ENCODE data around the gene ANTXR1.

The ANTXR1 gene

GRCh38 chr2:68987021-68987503 lies 25.9 kb upstream of the ANTXR1 start:
- TF ChIP-seq, protein P1, sequence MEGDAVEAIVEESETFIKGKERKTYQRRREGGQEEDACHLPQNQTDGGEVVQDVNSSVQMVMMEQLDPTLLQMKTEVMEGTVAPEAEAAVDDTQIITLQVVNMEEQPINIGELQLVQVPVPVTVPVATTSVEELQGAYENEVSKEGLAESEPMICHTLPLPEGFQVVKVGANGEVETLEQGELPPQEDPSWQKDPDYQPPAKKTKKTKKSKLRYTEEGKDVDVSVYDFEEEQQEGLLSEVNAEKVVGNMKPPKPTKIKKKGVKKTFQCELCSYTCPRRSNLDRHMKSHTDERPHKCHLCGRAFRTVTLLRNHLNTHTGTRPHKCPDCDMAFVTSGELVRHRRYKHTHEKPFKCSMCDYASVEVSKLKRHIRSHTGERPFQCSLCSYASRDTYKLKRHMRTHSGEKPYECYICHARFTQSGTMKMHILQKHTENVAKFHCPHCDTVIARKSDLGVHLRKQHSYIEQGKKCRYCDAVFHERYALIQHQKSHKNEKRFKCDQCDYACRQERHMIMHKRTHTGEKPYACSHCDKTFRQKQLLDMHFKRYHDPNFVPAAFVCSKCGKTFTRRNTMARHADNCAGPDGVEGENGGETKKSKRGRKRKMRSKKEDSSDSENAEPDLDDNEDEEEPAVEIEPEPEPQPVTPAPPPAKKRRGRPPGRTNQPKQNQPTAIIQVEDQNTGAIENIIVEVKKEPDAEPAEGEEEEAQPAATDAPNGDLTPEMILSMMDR (IDR thresholded peaks at IDR 0.05; ENCODE audit: low read depth, low read length, missing control alignments) = no peak
- H3K4me3 ChIP-seq (replicated peaks; ENCODE audit: low read depth, low read length) = no peak overlapping the region
- DNase-seq (ENCODE audit: extremely low read depth, low read depth) = no peak

DNA sequence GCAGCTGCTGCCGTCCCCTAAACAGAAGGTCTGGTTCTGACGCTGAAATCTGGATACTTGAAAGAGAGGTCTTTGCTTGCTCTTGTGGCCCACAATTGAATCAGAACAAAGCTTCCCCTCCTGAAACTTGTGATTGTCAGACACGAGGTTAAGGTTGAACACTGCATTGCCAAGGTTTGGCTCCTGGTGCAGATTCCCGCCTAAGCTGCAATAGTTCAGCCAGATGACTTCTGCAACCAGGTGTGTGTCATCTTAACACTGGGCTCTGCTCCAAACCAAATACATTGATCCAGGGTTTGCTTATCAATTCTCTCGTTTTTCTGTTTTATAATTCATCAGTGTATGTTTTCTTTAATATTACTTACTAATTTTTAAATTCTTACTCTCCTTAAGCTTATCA lies 23.9 kb upstream of the ANTXR1 start:
- H3K4me3 ChIP-seq (replicated peaks; ENCODE audit: low read depth, low read length) = no peak overlapping the region
- TF ChIP-seq, protein P1 (IDR thresholded peaks at IDR 0.05; ENCODE audit: low read depth, low read length, missing control alignments) = no peak
- no peak for DNase-seq (ENCODE audit: extremely low read depth, low read depth)

DNA sequence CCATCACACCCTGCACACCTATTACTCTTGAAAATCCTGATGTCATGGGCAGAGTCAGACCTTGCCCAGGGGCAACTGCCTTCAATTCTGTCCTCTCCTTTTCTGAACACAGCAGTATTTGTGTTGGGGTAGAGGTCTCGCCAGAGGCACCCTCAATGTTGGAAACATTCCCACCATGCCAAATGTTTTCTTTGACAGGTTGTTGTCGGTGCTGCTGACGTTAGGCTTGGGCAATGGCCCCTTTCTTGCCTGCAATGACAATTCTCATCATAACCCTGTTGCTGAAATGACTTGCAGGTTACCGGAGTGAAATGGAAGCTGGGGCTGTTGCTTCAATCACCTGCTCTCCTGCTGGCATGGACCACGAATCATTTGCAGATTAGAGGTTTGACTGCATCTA lies 20.6 kb upstream of the ANTXR1 start:
- no peak overlapping the region for H3K4me3 ChIP-seq (replicated peaks; ENCODE audit: low read depth, low read length)
- no peak for DNase-seq (ENCODE audit: extremely low read depth, low read depth)
- TF ChIP-seq, protein P1 (IDR thresholded peaks at IDR 0.05; ENCODE audit: low read depth, low read length, missing control alignments) = no peak

GRCh38 chr2:68992933-68993332 lies 20.0 kb upstream of the ANTXR1 start:
- H3K4me3 ChIP-seq (replicated peaks; ENCODE audit: low read depth, low read length) = no peak overlapping the region
- TF ChIP-seq, protein P1 (IDR thresholded peaks at IDR 0.05; ENCODE audit: low read depth, low read length, missing control alignments) = no peak
- no peak for DNase-seq (ENCODE audit: extremely low read depth, low read depth)

DNA sequence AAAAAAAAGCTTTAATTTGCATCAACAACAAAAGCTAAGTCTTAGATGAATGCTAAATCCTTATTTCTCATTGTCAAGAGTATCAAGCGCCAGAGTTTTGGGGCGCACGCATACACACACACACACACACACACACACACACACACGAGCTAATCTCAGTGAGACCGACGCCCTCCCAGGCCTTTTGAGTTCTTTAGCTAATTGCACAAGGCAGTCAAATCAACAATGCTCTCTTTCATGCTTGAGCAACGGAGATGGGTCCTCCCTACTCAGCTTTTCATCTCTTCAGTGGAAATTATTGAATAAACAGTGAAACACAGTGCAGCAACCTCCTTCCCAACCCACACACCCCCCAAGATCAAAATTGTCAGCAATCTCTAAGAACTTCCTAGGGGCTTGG lies 19.3 kb upstream of the ANTXR1 start:
- DNase-seq (ENCODE audit: extremely low read depth, low read depth) = no peak
- no peak overlapping the region for H3K4me3 ChIP-seq (replicated peaks; ENCODE audit: low read depth, low read length)

DNA sequence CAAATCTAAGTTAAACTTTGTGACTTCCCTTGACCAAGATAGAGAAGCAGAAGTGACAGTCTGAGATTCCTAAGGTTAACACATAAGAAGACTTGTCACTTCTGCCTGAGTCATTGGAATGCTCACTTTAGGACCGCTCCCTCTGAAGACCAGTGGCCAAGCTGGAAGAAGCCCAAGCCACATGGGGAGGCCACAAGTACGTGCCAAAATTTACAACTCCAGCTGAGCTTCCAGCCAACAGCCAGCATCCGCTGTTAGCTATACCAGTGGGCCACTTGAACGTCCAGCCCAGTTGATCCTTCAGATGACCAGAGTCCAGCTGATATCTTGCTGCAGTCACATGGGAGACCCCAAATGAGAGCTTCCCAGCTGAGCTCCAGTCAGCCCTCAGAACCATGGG lies 18.1 kb upstream of the ANTXR1 start:
- no peak overlapping the region for H3K4me3 ChIP-seq (replicated peaks; ENCODE audit: low read depth, low read length)
- DNase-seq (ENCODE audit: extremely low read depth, low read depth) = no peak
- TF ChIP-seq, protein P1 (IDR thresholded peaks at IDR 0.05; ENCODE audit: low read depth, low read length, missing control alignments) = no peak

More for the DNA sequence above, 19.3 kb upstream of the ANTXR1 start:
- TF ChIP-seq, protein P1 (IDR thresholded peaks at IDR 0.05; ENCODE audit: low read depth, low read length, missing control alignments) = no peak

GRCh38 chr2:68995916-68996315 lies 17.1 kb upstream of the ANTXR1 start:
- no peak for DNase-seq (ENCODE audit: extremely low read depth, low read depth)
- H3K4me3 ChIP-seq (replicated peaks; ENCODE audit: low read depth, low read length) = no peak overlapping the region
- TF ChIP-seq, protein P1 (IDR thresholded peaks at IDR 0.05; ENCODE audit: low read depth, low read length, missing control alignments) = no peak
